ENCODE results near the gene TMEM31.

TMEM31 gene

DNA sequence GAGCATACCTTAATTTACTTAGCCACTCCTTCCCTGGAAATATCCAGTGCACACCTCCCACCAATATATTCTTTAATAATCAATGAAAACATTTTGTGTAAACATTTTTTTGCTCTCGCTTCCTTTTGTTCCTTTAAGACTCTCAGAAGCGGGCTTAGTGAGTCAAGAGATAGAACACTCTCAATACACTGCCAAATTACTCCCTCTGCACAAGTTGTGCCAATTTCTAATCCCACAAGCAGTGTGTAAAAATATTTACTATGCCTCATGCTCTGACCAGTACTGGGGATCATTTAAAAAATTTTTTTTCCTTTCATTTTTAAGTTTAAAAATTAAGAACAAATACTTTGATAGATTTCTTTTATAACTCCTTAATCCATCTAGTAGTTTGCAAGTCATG is 29.3 kb upstream of the TMEM31 start:
- Histone ChIP-seq H2AFZ (ENCODE audit: low read depth, low read length, severe bottlenecking) (no peak overlapping the region), H4K20me1 (ENCODE audit: low read depth, low read length) (no peaks in the 10 kb centered on the region), H3K9me2 (replicated peaks; ENCODE audit: insufficient read depth, low read length) (no peaks in the 10 kb centered on the region), H3K4me2 (ENCODE audit: low read depth, low read length, poor library complexity, severe bottlenecking) (no peak overlapping the region), H3K9me3 (ENCODE audit: insufficient read depth, low read length) (no peaks in the 10 kb centered on the region), H3K79me2 (ENCODE audit: insufficient read depth, low read length) (peaks cover 26% of the 10 kb centered on the region), H3K36me3 (ENCODE audit: low read length) (peaks cover 15% of the 10 kb centered on the region; the same call in 1 of the 2 replicates), H3K9ac (ENCODE audit: low read length) (no peak overlapping the region), H3F3A (ENCODE audit: insufficient read depth) (peaks cover 5% of the 10 kb centered on the region; the same call in 1 of the 2 replicates), H3K27me3 (ENCODE audit: low read length) (no peaks in the 10 kb centered on the region), H3K27ac (ENCODE audit: low read depth, low read length) (no peak overlapping the region), H3K4me3 (ENCODE audit: insufficient read depth, low read length, poor library complexity, severe bottlenecking) (no peak overlapping the region)
- no peak for TF ChIP-seq EZH2phosphoT487 (conservative IDR thresholded peaks at IDR 0.05; ENCODE audit: low read length)
- no peak for TF ChIP-seq CTCF (IDR thresholded peaks at IDR 0.05; ENCODE audit: insufficient read depth, low read length, poor library complexity, severe bottlenecking)

DNA sequence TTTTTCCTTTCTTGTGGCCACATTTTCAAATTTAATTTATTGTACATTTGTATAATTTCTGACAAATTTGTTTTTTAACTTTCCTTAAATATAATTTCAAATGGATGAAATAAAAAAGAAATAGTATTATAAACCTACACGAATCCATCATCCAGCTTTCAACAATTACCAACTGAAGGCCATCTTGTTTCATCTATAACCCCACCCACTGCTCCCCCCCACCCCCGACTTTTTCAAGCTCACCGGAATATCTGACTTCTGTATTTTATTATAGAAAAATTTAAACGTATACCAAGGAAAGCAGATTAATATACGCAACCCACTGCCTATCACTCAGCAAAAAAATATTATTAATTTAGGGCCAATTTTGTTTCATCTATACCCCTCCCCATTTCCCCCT is 25.3 kb upstream of the TMEM31 start:
- Histone ChIP-seq H3K9ac (ENCODE audit: low read length) (peak overlapping the region; percentile 84), H3K36me3 (ENCODE audit: low read length) (peaks cover 11% of the 10 kb centered on the region; the same call in 1 of the 2 replicates), H3K27ac (ENCODE audit: low read depth, low read length) (peak overlapping the region; percentile 73), H3K79me2 (ENCODE audit: insufficient read depth, low read length) (peaks cover 26% of the 10 kb centered on the region), H2AFZ (ENCODE audit: low read depth, low read length, severe bottlenecking) (no peak overlapping the region), H3K4me3 (ENCODE audit: insufficient read depth, low read length, poor library complexity, severe bottlenecking) (peak overlapping the region; percentile 86), H3F3A (ENCODE audit: insufficient read depth) (peaks cover 19% of the 10 kb centered on the region; the same call in 1 of the 2 replicates), H3K4me2 (ENCODE audit: low read depth, low read length, poor library complexity, severe bottlenecking) (peak overlapping the region; percentile 72), H3K9me3 (ENCODE audit: insufficient read depth, low read length) (no peaks in the 10 kb centered on the region), H3K9me2 (replicated peaks; ENCODE audit: insufficient read depth, low read length) (no peaks in the 10 kb centered on the region), H3K27me3 (ENCODE audit: low read length) (no peaks in the 10 kb centered on the region), H4K20me1 (ENCODE audit: low read depth, low read length) (no peaks in the 10 kb centered on the region)
- TF ChIP-seq CTCF (IDR thresholded peaks at IDR 0.05; ENCODE audit: insufficient read depth, low read length, poor library complexity, severe bottlenecking) (no peak), EZH2phosphoT487 (conservative IDR thresholded peaks at IDR 0.05; ENCODE audit: low read length) (no peak)

DNA sequence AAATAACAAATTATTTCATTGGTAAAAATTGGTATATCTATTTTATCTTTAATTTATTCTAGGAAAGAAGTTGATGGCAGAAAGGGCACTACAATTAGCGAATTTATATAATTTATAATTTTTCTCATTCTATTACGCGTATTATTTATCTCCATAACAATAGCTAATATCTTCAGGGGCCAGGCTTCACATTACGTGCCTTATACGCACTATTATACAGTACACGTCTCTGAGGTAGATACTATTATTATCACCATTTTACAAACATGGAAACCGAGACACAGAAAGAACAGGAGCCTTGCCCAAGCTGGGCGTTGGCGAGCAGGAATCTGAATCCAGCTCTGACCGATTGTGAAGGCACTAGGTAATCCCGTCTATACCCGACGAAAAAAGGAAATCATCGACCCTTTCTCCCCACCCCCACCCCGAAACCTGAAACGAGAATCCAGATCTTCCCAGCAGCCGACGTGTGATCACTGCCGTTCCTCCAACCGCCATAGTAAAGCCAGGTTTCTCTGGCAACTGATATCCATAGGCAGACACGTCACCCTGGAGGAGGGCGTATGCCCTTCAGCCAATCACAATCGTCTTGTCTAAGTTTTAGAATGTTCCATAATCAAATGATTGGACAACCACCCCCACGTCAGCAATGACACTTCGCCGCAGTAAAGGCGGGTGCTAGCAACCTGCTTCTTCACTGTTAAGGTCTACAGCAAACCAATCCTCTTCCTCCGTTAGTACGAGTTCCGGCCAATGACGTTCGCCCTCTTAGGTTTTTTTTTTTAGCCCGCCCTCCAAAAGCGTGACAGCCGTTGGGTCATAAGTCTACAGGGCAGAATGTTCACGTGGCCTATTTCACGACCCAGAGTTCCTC is 24.3 kb upstream of the TMEM31 start, which contains the start of gene MORF4L2:
MORF4L2 (minus strand) TSS at position 501 of the 874 bp plus-strand sequence. CDS start 9,672 bp downstream, outside the sequence.
- H2AFZ ChIP-seq (ENCODE audit: low read depth, low read length, severe bottlenecking), result peak within 1 kb of the TSS; percentile 57
- TF ChIP-seq CTCF (IDR thresholded peaks at IDR 0.05; ENCODE audit: insufficient read depth, low read length, poor library complexity, severe bottlenecking), result no peak
- no peak for TF ChIP-seq EZH2phosphoT487 (conservative IDR thresholded peaks at IDR 0.05; ENCODE audit: low read length)

More for the DNA sequence above, 24.3 kb upstream of the TMEM31 start, which contains the start of gene MORF4L2:
- H3K4me2 ChIP-seq (ENCODE audit: low read depth, low read length, poor library complexity, severe bottlenecking), result peak within 1 kb of the TSS; percentile 79
- H3F3A ChIP-seq (ENCODE audit: insufficient read depth), result peaks cover 19% of the 10 kb centered on the region; the same call in 1 of the 2 replicates
- no peaks in the 10 kb centered on the region for H3K9me3 ChIP-seq (ENCODE audit: insufficient read depth, low read length)
- H4K20me1 ChIP-seq (ENCODE audit: low read depth, low read length), result no peaks in the 10 kb centered on the region
- H3K9ac ChIP-seq (ENCODE audit: low read length), result peak within 1 kb of the TSS; percentile 84
- no peaks in the 10 kb centered on the region for H3K9me2 ChIP-seq (replicated peaks; ENCODE audit: insufficient read depth, low read length)
- H3K79me2 ChIP-seq (ENCODE audit: insufficient read depth, low read length), result peaks cover 26% of the 10 kb centered on the region
- peaks cover 11% of the 10 kb centered on the region; the same call in 1 of the 2 replicates for H3K36me3 ChIP-seq (ENCODE audit: low read length)
- H3K4me3 ChIP-seq (ENCODE audit: insufficient read depth, low read length, poor library complexity, severe bottlenecking), result peak within 1 kb of the TSS; percentile 86
- H3K27me3 ChIP-seq (ENCODE audit: low read length), result no peaks in the 10 kb centered on the region
- H3K27ac ChIP-seq (ENCODE audit: low read depth, low read length), result peak within 1 kb of the TSS; percentile 90
